Prostate gland (tissue), 2 donors: Measurements from ENCODE around the gene SPDYE2B.
"Not testable (repeated sequence)": the region's sequence is repeated elsewhere in the genome, so short reads cannot be mapped to it uniquely, and the experiment has no call there.

Experiments used
- CTCF ChIP-seq, 4 experiments: fragments of 200-600 bp in 2 of 4; fragments of 450-650 bp in 2 of 4; sonication (generic) in 2 of 4; IDR thresholded peaks; 1 replicate in 3 of 4; 2 replicates in 1 of 4; pipeline ENCODE4 v1.5.1; 2016 to 2019; ENCODE audit warnings: antibody characterized with exemption in 4 of 4, mild to moderate bottlenecking in 2 of 4, moderate library complexity in 2 of 4
- POLR2A ChIP-seq: fragments of 450-650 bp; IDR thresholded peaks from one replicate; pipeline ENCODE4 v1.6.1; 2016; ENCODE audit warnings: antibody characterized with exemption, mild to moderate bottlenecking
- POLR2AphosphoS5 ChIP-seq: sonication (generic); formaldehyde crosslinking; IDR thresholded peaks from one replicate; pipeline ENCODE4 v1.6.1; 2017; ENCODE audit warnings: antibody characterized with exemption

DNA sequence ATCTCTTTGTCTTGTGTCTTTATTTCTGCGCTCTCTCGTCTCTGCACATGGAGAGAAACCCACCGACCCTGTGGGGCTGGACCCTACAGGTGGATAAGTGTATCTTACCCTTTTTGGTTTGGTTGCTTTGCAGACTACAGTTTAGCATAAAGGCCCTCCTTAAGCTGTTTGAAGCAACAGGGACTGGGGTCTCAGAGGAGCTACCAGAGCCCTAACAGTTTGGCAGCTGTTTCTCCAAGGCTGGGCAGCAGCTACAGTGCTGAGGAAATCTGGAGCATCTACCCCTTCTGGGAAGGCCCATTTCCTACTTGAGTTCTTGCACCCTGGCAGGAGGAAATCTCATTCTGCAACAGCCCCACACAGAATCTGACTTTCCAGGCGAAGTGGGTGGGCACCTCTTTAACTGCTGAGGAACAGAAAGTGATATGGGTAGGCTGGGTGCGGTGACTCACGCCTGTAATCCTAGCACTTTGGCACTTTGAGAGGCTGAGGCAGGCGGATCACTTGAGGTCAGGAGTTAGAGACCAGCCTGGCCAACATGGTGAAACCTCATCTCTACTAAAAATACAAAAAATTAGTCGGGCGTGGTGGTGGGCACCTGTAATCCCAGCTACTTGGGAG lies 23.4 kb downstream of the SPDYE2B start:
- TF ChIP-seq POLR2AphosphoS5; CTCF (IDR thresholded peaks at IDR 0.05); POLR2A: not testable (repeated sequence)
